Bronchial epithelial cell (primary cell): ENCODE results near the gene PMEPA1. TPM values are rescaled to one million over a fixed set of nuclear protein-coding genes. Genes with fewer than 3 reads are reported as not detected.

Source experiments
- DNase-seq: peaks from one replicate; pipeline ENCODE4 v3.0.0-alpha.2; 2010; ENCODE audit warnings: low read depth
- FAIRE-seq: peaks from 2 replicates; lab custom pipeline; 2011; peaks lifted over from hg19 to GRCh38; lab: Jason Lieb, UNC
- H3K27me3 ChIP-seq: 2 replicates; pipeline ENCODE4 v1.5.1; 2011; ENCODE audit warnings: low read length; ENCODE audit not compliant: control insufficient read depth, insufficient read depth
- H3K36me3 ChIP-seq: 2 replicates; pipeline ENCODE4 v1.5.1; 2011; ENCODE audit warnings: low read length; ENCODE audit not compliant: control insufficient read depth, insufficient read depth
- H3K4me3 ChIP-seq: 2 replicates; pipeline ENCODE4 v1.5.1; 2011; ENCODE audit warnings: mild to moderate bottlenecking, low read depth, low read length, control low read depth
- total RNA-seq: library from RNA; depleted of rRNA; stranded (reverse); fragments of >200 nt; gene quantifications from 2 replicates; pipeline ENCODE4 v1.2.1, GENCODE V29; 2014
- TF ChIP-seq, protein P1 (sequence below): IDR thresholded peaks from 2 replicates; pipeline ENCODE4 v1.5.1; 2011; ENCODE audit warnings: mild to moderate bottlenecking, moderate library complexity, low read length, control low read depth, inconsistent platforms; ENCODE audit not compliant: insufficient read depth, severe bottlenecking

PMEPA1 gene
- total RNA-seq, 1 donor from 2014 or later, result 51.1 TPM

- H3K27me3 ChIP-seq, result no peaks in the 10 kb centered on the region
- no peak overlapping the region for H3K4me3 ChIP-seq
- FAIRE-seq, result no peak
- TF ChIP-seq, protein P1, sequence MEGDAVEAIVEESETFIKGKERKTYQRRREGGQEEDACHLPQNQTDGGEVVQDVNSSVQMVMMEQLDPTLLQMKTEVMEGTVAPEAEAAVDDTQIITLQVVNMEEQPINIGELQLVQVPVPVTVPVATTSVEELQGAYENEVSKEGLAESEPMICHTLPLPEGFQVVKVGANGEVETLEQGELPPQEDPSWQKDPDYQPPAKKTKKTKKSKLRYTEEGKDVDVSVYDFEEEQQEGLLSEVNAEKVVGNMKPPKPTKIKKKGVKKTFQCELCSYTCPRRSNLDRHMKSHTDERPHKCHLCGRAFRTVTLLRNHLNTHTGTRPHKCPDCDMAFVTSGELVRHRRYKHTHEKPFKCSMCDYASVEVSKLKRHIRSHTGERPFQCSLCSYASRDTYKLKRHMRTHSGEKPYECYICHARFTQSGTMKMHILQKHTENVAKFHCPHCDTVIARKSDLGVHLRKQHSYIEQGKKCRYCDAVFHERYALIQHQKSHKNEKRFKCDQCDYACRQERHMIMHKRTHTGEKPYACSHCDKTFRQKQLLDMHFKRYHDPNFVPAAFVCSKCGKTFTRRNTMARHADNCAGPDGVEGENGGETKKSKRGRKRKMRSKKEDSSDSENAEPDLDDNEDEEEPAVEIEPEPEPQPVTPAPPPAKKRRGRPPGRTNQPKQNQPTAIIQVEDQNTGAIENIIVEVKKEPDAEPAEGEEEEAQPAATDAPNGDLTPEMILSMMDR, result no peak
- DNase-seq, result no peak
- peaks cover 3% of the 10 kb centered on the region for H3K36me3 ChIP-seq
These were observed 5.6 kb downstream of the PMEPA1 start for GRCh38 chr20:57704245-57704644.

DNA sequence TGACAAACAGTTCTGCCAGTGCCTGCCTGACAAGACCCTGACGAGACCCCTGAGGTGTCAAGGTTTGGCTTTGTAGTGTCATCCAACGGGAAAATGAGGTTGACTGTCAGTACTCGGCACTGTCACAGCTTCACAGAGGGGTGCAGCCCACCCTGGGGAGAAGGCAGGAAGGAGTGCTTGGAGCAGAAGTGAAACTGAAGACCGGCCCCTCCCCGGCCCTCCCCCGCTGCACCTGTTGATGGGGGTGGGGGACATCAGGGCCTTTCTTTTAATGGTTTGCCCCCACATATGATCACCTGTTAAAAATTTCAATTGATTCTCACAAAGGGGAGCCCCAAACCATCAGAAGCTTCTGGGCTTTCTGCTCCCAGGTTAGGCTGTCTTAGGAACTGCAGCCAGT is 6.8 kb downstream of the PMEPA1 start:
- H3K27me3 ChIP-seq, result no peaks in the 10 kb centered on the region
- peaks cover 3% of the 10 kb centered on the region for H3K36me3 ChIP-seq
- TF ChIP-seq, protein P1, result no peak
- FAIRE-seq, result no peak
- H3K4me3 ChIP-seq, result no peak overlapping the region
- DNase-seq, result no peak

GRCh38 chr20:57702521-57702920 is 7.3 kb downstream of the PMEPA1 start:
- DNase-seq, result no peak
- TF ChIP-seq, protein P1, result no peak
- no peaks in the 10 kb centered on the region for H3K27me3 ChIP-seq
- FAIRE-seq, result no peak
- peaks cover 3% of the 10 kb centered on the region for H3K36me3 ChIP-seq
- H3K4me3 ChIP-seq, result no peak overlapping the region

- no peak overlapping the region for H3K4me3 ChIP-seq
- H3K27me3 ChIP-seq, result no peaks in the 10 kb centered on the region
- TF ChIP-seq, protein P1, result no peak
- peaks cover 3% of the 10 kb centered on the region for H3K36me3 ChIP-seq
- FAIRE-seq (no peak), DNase-seq (no peak)
These were observed 7.7 kb downstream of the PMEPA1 start for GRCh38 chr20:57702091-57702490.

DNA sequence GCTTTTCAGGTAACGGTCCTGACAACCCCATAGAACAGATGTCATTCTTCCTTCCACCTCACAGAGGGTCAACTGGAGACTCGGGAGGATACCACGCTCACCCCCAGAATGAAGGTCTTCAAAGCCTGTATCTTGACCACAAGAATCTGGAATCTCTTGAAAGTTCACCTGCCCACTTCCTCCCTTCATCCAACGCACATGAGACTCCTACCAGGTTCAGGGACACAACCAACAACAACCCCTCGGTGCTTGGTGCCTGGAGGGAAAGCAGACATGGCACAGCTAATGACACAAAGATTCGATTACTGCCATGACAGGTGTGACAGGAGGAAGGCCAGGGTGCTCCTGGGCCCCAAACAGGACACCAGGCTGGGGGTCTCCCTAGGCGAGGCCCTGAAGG is 8.2 kb downstream of the PMEPA1 start:
- peaks cover 3% of the 10 kb centered on the region for H3K36me3 ChIP-seq
- H3K4me3 ChIP-seq, result no peak overlapping the region
- no peak for DNase-seq
- no peak for FAIRE-seq
- H3K27me3 ChIP-seq, result no peaks in the 10 kb centered on the region
- TF ChIP-seq, protein P1, result no peak

DNA sequence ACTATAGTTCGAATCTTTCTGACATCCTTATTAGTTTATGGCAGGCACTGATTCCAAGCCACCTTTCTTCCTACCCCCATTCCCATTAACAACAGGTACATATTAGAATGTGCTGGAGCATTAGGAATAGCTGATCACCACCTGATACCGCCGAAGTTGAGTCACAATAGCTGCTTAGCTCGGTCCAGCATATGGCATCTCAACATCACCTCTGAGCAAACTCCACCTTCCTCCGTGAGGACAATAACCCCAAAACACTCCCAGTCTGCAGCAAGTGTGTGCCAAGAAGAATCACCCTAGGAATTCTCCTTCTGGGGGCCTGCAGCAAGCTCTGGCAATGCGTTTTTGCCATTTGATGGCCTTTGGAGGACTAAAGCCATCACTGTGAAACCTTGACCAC is 8.7 kb downstream of the PMEPA1 start:
- no peaks in the 10 kb centered on the region for H3K27me3 ChIP-seq
- H3K4me3 ChIP-seq, result no peak overlapping the region
- TF ChIP-seq, protein P1, result no peak
- FAIRE-seq (no peak), DNase-seq (no peak)
- H3K36me3 ChIP-seq, result peaks cover 3% of the 10 kb centered on the region
